SK-MEL-5 (cell line): ENCODE results near the gene NAV1. TPM values are rescaled to one million over a fixed set of nuclear protein-coding genes. Genes with fewer than 3 reads are reported as not detected.

Source experiments
- total RNA-seq: library from RNA; depleted of rRNA; stranded (reverse); fragments of >200 nt; shearing (Covaris generic); gene quantifications from 2 replicates; pipeline ENCODE4 v1.2.3, GENCODE V29; 2014; rRNA removed

NAV1 gene
- total RNA-seq, 1 experiment from 2014 or later, result 15.3 TPM

Other genes with a start within 250 kb of the NAV1 start
- not detected in 2 replicates for gene TNNT2, start 161.4 kb upstream of the NAV1 start, total RNA-seq
- 0.34 and 0.83 TPM in 2 replicates for gene LAD1, start 139.8 kb upstream of the NAV1 start, total RNA-seq
- not detected in 2 replicates for gene TNNI1, start 117.4 kb upstream of the NAV1 start, total RNA-seq
- 36.1 and 36.9 TPM in 2 replicates for gene PHLDA3, start 69.9 kb upstream of the NAV1 start, total RNA-seq
- 56.4 and 67.0 TPM in 2 replicates for gene CSRP1, start 32.0 kb upstream of the NAV1 start, total RNA-seq